ENCODE results near the gene SLC31A1. TPM values are rescaled to one million over a fixed set of nuclear protein-coding genes. Genes with fewer than 3 reads are reported as not detected.

Gene SLC31A1
- total and polyA plus RNA-seq, 12 donors = 10.2 to 105 (median 28.4) TPM

- TF ChIP-seq CTCF (IDR thresholded peaks at IDR 0.05) = no peak
- no peak for TF ChIP-seq POLR2A (IDR thresholded peaks at IDR 0.05)
- intact Hi-C loops (cut with DNase I) = no loop called here
- no peaks in the 10 kb centered on the region for H3K4me1 ChIP-seq (replicated peaks in 1 of 2)
- H3K4me3 ChIP-seq = no peak overlapping the region
- H3K36me3 ChIP-seq (replicated peaks in 1 of 2) = no peaks in the 10 kb centered on the region
- no peak for DNase-seq
- 87 to 88% (median 87%) methylated on average over 2 of the region's 2 CpGs for WGBS, 4 donors
- H3K27ac ChIP-seq = no peak overlapping the region
- H3K9me3 ChIP-seq (replicated peaks in 1 of 3) = no peaks in the 10 kb centered on the region
- no peaks in the 10 kb centered on the region for H3K27me3 ChIP-seq
These were observed 29.5 kb downstream of the SLC31A1 start for GRCh38 chr9:113250807-113251206.

- H3K36me3 ChIP-seq (replicated peaks in 1 of 2) = peaks cover 0 to 20% of the 10 kb centered on the region in 2 donors
- H3K9me3 ChIP-seq (replicated peaks in 1 of 3) = no peaks in the 10 kb centered on the region
- 90 to 96% (median 93%) methylated on average over 1 of the region's 1 CpG for WGBS, 4 donors
- no peaks in the 10 kb centered on the region for H3K27me3 ChIP-seq
- H3K27ac ChIP-seq = no peak overlapping the region
- DNase-seq = no peak
- TF ChIP-seq CTCF (IDR thresholded peaks at IDR 0.05) (no peak), POLR2A (IDR thresholded peaks at IDR 0.05) (no peak)
- intact Hi-C loops (cut with DNase I) = no loop called here
- H3K4me1 ChIP-seq (replicated peaks in 1 of 2) = peaks cover 0 to 5% of the 10 kb centered on the region in 2 donors
- H3K4me3 ChIP-seq = no peak overlapping the region
These were observed 33.6 kb downstream of the SLC31A1 start for GRCh38 chr9:113254991-113255390.

- peaks cover 0 to 5% of the 10 kb centered on the region in 2 donors for H3K4me1 ChIP-seq (replicated peaks in 1 of 2)
- H3K36me3 ChIP-seq (replicated peaks in 1 of 2) = peaks cover 0 to 24% of the 10 kb centered on the region in 2 donors
- no peaks in the 10 kb centered on the region for H3K9me3 ChIP-seq (replicated peaks in 1 of 3)
- DNase-seq = no peak
- 72 to 82% (median 78%) methylated on average over 6 of the region's 6 CpGs for WGBS, 4 donors
- intact Hi-C loops (cut with DNase I) = no loop called here
- H3K4me3 ChIP-seq = no peak overlapping the region
- TF ChIP-seq CTCF (IDR thresholded peaks at IDR 0.05) (no peak), POLR2A (IDR thresholded peaks at IDR 0.05) (no peak)
- H3K27ac ChIP-seq = no peak overlapping the region
- no peaks in the 10 kb centered on the region for H3K27me3 ChIP-seq
These were observed 34.1 kb downstream of the SLC31A1 start for GRCh38 chr9:113255438-113255837.

GRCh38 chr9:113257863-113258262, 36.5 kb downstream of the SLC31A1 start:
- DNase-seq = no peak
- no peak for TF ChIP-seq CTCF (IDR thresholded peaks at IDR 0.05)
- TF ChIP-seq POLR2A (IDR thresholded peaks at IDR 0.05) = no peak
- 93 to 100% (median 94%) methylated on average over 3 of the region's 3 CpGs for WGBS, 4 donors
- Histone ChIP-seq H3K36me3 (replicated peaks in 1 of 2) (peaks cover 0 to 46% of the 10 kb centered on the region in 2 donors), H3K4me1 (replicated peaks in 1 of 2) (peaks cover 0 to 5% of the 10 kb centered on the region in 2 donors), H3K9me3 (replicated peaks in 1 of 3) (no peaks in the 10 kb centered on the region), H3K27ac (no peak overlapping the region), H3K27me3 (no peaks in the 10 kb centered on the region), H3K4me3 (no peak overlapping the region)
- intact Hi-C loops (cut with DNase I) = no loop called here

Data from adrenal gland (tissue), 12 donors.